Effector memory CD8-positive, alpha-beta T cell (primary cell): Measurements from ENCODE around the gene GUF1.
A peak's percentile ranks its signal among the peaks of the same experiment; 100 is the strongest.

ENCODE experiments used
- ATAC-seq: fragments of 150-1000 bp; cut with Tn5 transposase; replicated peaks from 2 replicates; pipeline ENCODE4 v1.10.0; 2021; ENCODE audit warnings: mild to moderate bottlenecking, moderate library complexity
- DNase-seq, 3 experiments: peaks; one replicate each; pipeline ENCODE4 v3.0.0; 2021
- H3K27ac Mint-ChIP-seq, 2 donors: one replicate each; pipeline ENCODE4 v1.8.0; 2022; ENCODE audit warnings: mild to moderate bottlenecking in 2 of 2, mixed read lengths in 2 of 2, moderate library complexity in 2 of 2
- H3K27me3 Mint-ChIP-seq, 2 donors: one replicate each; pipeline ENCODE4 v1.8.0; 2022; ENCODE audit warnings: mixed read lengths in 2 of 2
- H3K36me3 Mint-ChIP-seq: one replicate; pipeline ENCODE4 v1.8.0; 2022; ENCODE audit warnings: mild to moderate bottlenecking, moderate library complexity, mixed read lengths; ENCODE audit not compliant: insufficient read depth
- H3K4me1 Mint-ChIP-seq, 2 donors: one replicate each; pipeline ENCODE4 v1.8.0; 2022; ENCODE audit warnings: low read depth in 2 of 2, mixed read lengths in 2 of 2
- H3K4me3 Mint-ChIP-seq, 2 donors: one replicate each; pipeline ENCODE4 v1.8.0; 2022; ENCODE audit warnings: mild to moderate bottlenecking in 2 of 2, mixed read lengths in 2 of 2, moderate library complexity in 2 of 2
- H3K9me3 Mint-ChIP-seq, 2 donors: one replicate each; pipeline ENCODE4 v1.8.0; 2022; ENCODE audit warnings: mixed read lengths in 2 of 2

The GUF1 gene

DNA sequence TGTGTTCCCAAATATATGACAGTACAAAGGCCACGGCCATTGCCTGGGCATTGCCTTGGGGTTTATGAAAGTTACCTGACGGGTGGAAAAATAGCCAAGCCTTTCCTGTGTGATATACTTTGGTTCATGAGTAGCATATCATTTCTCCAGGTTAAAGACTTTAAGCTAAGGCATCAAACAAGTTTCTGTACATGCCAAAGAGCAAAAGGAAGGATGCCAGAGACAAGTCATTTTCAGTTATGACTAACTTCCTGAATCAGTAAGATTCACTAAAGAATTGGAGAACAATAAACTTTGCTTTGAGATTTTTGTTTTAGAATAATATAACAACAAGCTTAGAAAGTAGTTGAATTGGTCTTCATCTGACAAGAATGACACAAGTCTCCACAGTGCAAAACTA is 9.7 kb upstream of the GUF1 start:
- ATAC-seq: no peak
- no peak for DNase-seq
- Mint-ChIP-seq H3K9me3 (no peaks in the 10 kb centered on the region), H3K4me3 (no peak overlapping the region), H3K27ac (no peak overlapping the region), H3K4me1 (no peaks in the 10 kb centered on the region), H3K36me3 (no peaks in the 10 kb centered on the region), H3K27me3 (peaks cover 31 to 48% of the 10 kb centered on the region in 2 donors)

DNA sequence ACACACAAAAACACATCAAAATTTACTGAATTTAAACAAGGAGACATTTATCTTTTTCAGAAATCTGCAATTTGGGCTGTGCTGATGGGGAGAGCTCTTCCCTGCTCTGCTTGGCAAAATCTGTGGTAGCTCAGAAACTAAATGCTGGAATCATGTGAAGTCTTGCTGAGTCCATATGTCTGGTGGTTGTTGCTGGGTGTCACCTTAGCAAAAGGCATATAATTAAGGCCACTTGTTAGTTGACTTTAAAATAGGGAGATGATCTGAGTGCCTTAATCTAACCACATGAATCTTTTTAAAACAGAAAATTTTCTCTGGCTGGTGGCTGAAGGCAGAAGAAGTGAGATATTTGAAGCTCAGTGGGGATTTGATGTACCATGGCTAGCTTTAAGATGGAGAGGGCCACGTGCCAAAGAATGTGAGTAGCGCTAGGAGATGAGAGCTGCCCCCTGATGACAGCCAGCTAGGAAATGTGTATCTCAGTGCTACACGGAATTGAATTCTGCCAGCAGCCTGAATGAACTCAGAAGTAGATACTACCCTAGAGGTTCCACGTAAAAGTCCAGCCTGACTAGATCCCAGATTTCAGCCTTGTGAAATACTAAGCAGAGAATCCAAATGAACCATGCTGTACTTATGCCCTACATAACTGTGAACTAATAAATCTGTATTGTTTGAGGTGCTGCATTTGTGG is 7.6 kb upstream of the GUF1 start:
- Mint-ChIP-seq H3K9me3 (no peaks in the 10 kb centered on the region), H3K4me1 (no peaks in the 10 kb centered on the region), H3K27ac (no peak overlapping the region), H3K36me3 (no peaks in the 10 kb centered on the region), H3K27me3 (peaks cover 31 to 48% of the 10 kb centered on the region in 2 donors), H3K4me3 (no peak overlapping the region)
- ATAC-seq: no peak
- no peak for DNase-seq

DNA sequence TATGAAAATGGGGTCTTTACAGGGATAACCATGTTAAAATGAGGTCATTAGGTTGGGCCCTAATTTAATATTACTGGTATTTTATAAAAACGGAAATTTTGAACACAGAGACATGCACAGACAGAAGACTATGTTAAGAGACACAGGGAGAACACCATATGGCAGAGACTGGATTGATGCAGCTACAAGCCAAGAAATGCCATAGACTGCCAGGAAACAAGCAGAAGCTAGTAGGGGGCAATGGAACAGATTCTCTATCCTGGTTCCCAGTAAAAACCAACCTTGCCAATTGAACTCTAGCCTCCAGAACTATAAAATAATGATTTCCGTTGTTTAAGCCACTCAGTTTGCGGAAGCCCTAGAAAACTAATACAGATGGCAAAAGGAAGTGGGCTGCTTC is 6.6 kb upstream of the GUF1 start:
- DNase-seq (no peak), ATAC-seq (no peak)
- H3K27ac Mint-ChIP-seq: no peak overlapping the region
- H3K27me3 Mint-ChIP-seq: peaks cover 31 to 48% of the 10 kb centered on the region in 2 donors
- no peaks in the 10 kb centered on the region for H3K9me3 Mint-ChIP-seq
- H3K36me3 Mint-ChIP-seq: no peaks in the 10 kb centered on the region
- H3K4me1 Mint-ChIP-seq: no peaks in the 10 kb centered on the region
- no peak overlapping the region for H3K4me3 Mint-ChIP-seq

DNA sequence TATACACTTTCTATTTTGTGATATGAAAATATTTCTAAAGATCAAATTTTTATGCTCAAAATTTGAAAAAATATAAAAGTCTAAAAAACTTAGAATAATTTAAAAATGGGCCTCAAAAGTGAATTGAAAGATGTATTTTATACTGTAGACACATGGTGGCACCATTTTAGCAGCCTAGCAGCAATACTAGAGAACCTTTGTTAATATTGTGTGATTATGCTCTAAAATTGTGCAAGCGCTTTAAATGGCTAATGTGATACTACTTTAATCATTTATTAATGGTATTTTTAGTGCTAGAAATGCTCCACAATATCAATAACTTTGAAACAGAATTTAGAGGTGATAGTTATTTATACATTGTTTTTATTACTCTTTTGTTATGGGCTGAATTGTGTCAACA is 3.7 kb upstream of the GUF1 start:
- Mint-ChIP-seq H3K4me3 (no peak overlapping the region), H3K9me3 (no peaks in the 10 kb centered on the region), H3K27me3 (peaks cover 11 to 29% of the 10 kb centered on the region in 2 donors), H3K36me3 (peaks cover 10% of the 10 kb centered on the region), H3K27ac (no peak overlapping the region), H3K4me1 (peaks cover 10% of the 10 kb centered on the region in 2 donors)
- DNase-seq (no peak), ATAC-seq (no peak)

DNA sequence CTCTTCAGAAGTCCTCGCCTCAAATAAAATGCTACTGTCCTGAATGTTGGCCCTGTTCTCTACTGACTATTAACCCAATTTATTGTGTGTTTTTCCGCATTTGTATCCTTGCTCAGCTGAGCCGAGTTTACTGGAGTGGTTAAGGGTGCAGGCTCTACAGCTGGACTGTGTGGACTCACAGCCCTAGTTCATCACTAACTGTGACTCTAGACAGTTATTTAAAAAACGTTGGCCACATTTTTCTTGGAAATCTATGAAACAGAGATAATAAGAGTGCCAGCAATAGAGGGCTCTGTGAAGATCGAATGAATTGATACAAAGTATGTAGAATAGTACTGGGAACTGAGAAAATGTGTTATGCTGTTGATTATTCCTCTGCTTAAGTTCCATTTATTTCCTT is 2.9 kb upstream of the GUF1 start:
- Mint-ChIP-seq H3K4me3 (no peak overlapping the region), H3K27me3 (peaks cover 5 to 20% of the 10 kb centered on the region in 2 donors), H3K36me3 (peaks cover 10% of the 10 kb centered on the region), H3K4me1 (peaks cover 10 to 11% of the 10 kb centered on the region in 2 donors), H3K9me3 (no peaks in the 10 kb centered on the region), H3K27ac (no peak overlapping the region)
- ATAC-seq: no peak
- no peak for DNase-seq

GRCh38 chr4:44679060-44679459 is 840 bp downstream of the GUF1 start:
- Mint-ChIP-seq H3K27ac (peak overlapping the region; percentile 98 to 99), H3K27me3 (no peaks in the 10 kb centered on the region), H3K4me3 (peak overlapping the region; percentile 91 to 94), H3K36me3 (peaks cover 22% of the 10 kb centered on the region), H3K9me3 (no peaks in the 10 kb centered on the region), H3K4me1 (peaks cover 10 to 17% of the 10 kb centered on the region in 2 donors)
- no peak for DNase-seq
- peak; percentile 2 for ATAC-seq

- DNase-seq (no peak), ATAC-seq (no peak)
- Mint-ChIP-seq H3K27me3 (no peaks in the 10 kb centered on the region), H3K36me3 (peaks cover 61% of the 10 kb centered on the region), H3K4me3 (no peak overlapping the region), H3K27ac (peak overlapping the region in 1 of 2 donors; percentile 61), H3K4me1 (peaks cover 4 to 18% of the 10 kb centered on the region in 2 donors), H3K9me3 (no peaks in the 10 kb centered on the region)
Measured at GRCh38 chr4:44684648-44685047, 6.4 kb downstream of the GUF1 start.

DNA sequence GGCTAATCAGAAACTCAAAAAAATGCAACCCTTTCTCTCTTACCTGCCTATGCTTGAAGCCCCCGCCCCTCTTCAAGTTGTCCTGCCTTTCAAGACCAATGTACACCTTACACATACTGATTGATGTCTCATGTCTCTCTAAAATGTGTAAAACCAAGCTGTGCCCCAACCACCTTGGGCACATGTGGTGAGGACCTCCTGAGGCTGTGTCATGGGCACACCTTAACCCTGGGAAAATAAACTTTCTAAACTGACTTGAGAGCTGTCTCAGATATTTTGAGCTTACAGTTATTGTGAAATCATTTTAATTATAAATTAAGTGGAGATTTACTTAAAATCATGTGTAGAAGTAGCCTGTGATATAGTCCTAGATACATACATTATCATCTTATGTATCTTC is 22.2 kb downstream of the GUF1 start:
- H3K9me3 Mint-ChIP-seq: no peaks in the 10 kb centered on the region
- peaks cover 2 to 4% of the 10 kb centered on the region in 2 donors for H3K4me1 Mint-ChIP-seq

GRCh38 chr4:44701037-44701436 is 22.8 kb downstream of the GUF1 start:
- H3K36me3 Mint-ChIP-seq: peaks cover 42% of the 10 kb centered on the region
- no peaks in the 10 kb centered on the region for H3K9me3 Mint-ChIP-seq
- ATAC-seq: no peak
- H3K27ac Mint-ChIP-seq: peak overlapping the region; percentile 51 to 68
- no peak overlapping the region for H3K4me3 Mint-ChIP-seq
- no peaks in the 10 kb centered on the region for H3K27me3 Mint-ChIP-seq
- H3K4me1 Mint-ChIP-seq: peaks cover 2 to 4% of the 10 kb centered on the region in 2 donors
- DNase-seq: no peak

More for the DNA sequence above, 22.2 kb downstream of the GUF1 start:
- Mint-ChIP-seq H3K4me3 (no peak overlapping the region), H3K27me3 (no peaks in the 10 kb centered on the region), H3K36me3 (peaks cover 45% of the 10 kb centered on the region), H3K27ac (peak overlapping the region in 1 of 2 donors; percentile 68)
- DNase-seq: no peak
- ATAC-seq: no peak

GRCh38 chr4:44704673-44705072 is 26.5 kb downstream of the GUF1 start:
- Mint-ChIP-seq H3K36me3 (peaks cover 31% of the 10 kb centered on the region), H3K9me3 (no peaks in the 10 kb centered on the region), H3K27ac (no peak overlapping the region), H3K27me3 (no peaks in the 10 kb centered on the region), H3K4me1 (peaks cover 2 to 4% of the 10 kb centered on the region in 2 donors), H3K4me3 (no peak overlapping the region)
- no peak for ATAC-seq
- DNase-seq: no peak

GRCh38 chr4:44713125-44713524 is 34.9 kb downstream of the GUF1 start:
- DNase-seq: no peak
- Mint-ChIP-seq H3K27me3 (no peaks in the 10 kb centered on the region), H3K4me3 (no peak overlapping the region), H3K27ac (no peak overlapping the region), H3K9me3 (no peaks in the 10 kb centered on the region), H3K36me3 (no peaks in the 10 kb centered on the region), H3K4me1 (no peaks in the 10 kb centered on the region)
- no peak for ATAC-seq

GRCh38 chr4:44716597-44716996 is 38.4 kb downstream of the GUF1 start:
- H3K4me3 Mint-ChIP-seq: no peak overlapping the region
- H3K27me3 Mint-ChIP-seq: no peaks in the 10 kb centered on the region
- H3K4me1 Mint-ChIP-seq: peaks cover 7 to 19% of the 10 kb centered on the region in 2 donors
- no peaks in the 10 kb centered on the region for H3K9me3 Mint-ChIP-seq
- H3K36me3 Mint-ChIP-seq: no peaks in the 10 kb centered on the region
- no peak for DNase-seq
- no peak overlapping the region for H3K27ac Mint-ChIP-seq
- ATAC-seq: no peak

DNA sequence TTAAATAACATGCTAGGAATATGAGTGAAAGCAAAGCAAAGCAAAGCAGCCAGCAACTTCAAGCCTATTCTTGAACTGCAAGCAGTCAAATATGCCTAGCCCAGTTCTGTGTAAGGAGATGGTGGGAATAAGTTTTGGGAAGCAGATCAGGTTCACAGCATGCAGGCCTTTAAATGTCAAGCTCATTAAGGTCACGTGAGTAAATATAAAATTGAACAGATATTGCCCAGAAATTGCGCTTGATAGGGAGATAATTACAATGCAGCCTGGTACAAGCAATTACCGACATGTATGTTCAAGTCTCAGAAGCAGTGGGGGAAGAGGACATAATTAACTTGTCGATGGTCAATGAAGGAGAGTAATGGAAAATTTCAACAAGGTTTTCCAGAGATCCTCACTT is 42.2 kb downstream of the GUF1 start:
- H3K4me3 Mint-ChIP-seq: no peak overlapping the region
- no peaks in the 10 kb centered on the region for H3K9me3 Mint-ChIP-seq
- ATAC-seq: no peak
- no peaks in the 10 kb centered on the region for H3K27me3 Mint-ChIP-seq
- DNase-seq: no peak
- peaks cover 16 to 44% of the 10 kb centered on the region in 2 donors for H3K4me1 Mint-ChIP-seq
- H3K27ac Mint-ChIP-seq: no peak overlapping the region
- no peaks in the 10 kb centered on the region for H3K36me3 Mint-ChIP-seq

DNA sequence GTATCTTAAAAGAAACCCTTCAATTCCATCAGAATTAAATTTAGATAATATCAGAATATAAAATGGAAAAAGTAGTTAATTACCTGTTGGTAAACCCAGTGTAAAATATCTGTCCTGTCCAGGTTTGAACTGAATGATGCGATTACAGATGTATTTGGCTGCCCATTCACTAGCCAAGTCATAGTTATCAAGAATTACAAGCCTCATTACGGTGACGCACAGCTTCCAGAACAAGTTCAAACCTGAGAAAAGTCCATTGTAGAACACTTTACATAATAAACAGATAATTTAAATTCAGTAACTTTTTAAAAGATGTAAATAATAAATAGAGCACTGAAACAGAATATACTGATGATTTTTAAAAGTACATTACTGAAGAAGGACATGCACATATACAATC is 43.8 kb downstream of the GUF1 start:
- Mint-ChIP-seq H3K4me1 (peaks cover 29 to 56% of the 10 kb centered on the region in 2 donors), H3K4me3 (no peak overlapping the region), H3K9me3 (no peaks in the 10 kb centered on the region), H3K27me3 (no peaks in the 10 kb centered on the region), H3K36me3 (peaks cover 12% of the 10 kb centered on the region), H3K27ac (no peak overlapping the region)
- ATAC-seq (no peak), DNase-seq (no peak)
